Gastrocnemius medialis (tissue), 4 donors: ENCODE data around the gene DAGLA. TPM values are rescaled to one million over a fixed set of nuclear protein-coding genes. Genes with fewer than 3 reads are reported as not detected.

Source experiments
- ATAC-seq, 2 donors: fragments of 150-250 bp; one replicate each; pipeline ENCODE4 v1.9.1; 2016
- DNase-seq, 2 donors: peaks; one replicate each; pipeline ENCODE4 v3.0.0-alpha.2; 2019
- H3K27ac ChIP-seq, 4 donors: fragments of 200-600 bp; sonication (generic); 1 replicate in 1 of 4; 2 replicates in 3 of 4; pipeline ENCODE4 v1.5.1; 2016 to 2018; ENCODE audit warnings: mild to moderate bottlenecking in 2 of 4, moderate library complexity in 1 of 4
- H3K27me3 ChIP-seq, 3 donors: fragments of 200-600 bp; sonication (generic) in 2 of 3; 1 replicate in 1 of 3; 2 replicates in 2 of 3; pipeline versions ENCODE4 v1.5.1 to v1.6.0; 2016 to 2019; ENCODE audit warnings: mild to moderate bottlenecking in 1 of 3, moderate library complexity in 1 of 3
- H3K36me3 ChIP-seq, 2 donors: fragments of 200-600 bp; sonication (generic) in 1 of 2; one replicate each; pipeline ENCODE4 v1.5.1; 2017 to 2018
- H3K4me1 ChIP-seq, 2 donors: fragments of 200-600 bp; sonication (generic) in 1 of 2; one replicate each; pipeline ENCODE4 v1.5.1; 2016 to 2017; ENCODE audit warnings: mild to moderate bottlenecking in 2 of 2
- H3K4me3 ChIP-seq, 4 donors: fragments of 200-600 bp; sonication (generic) in 3 of 4; 1 replicate in 1 of 4; 2 replicates in 3 of 4; pipeline ENCODE4 v1.5.1; 2016 to 2019; ENCODE audit warnings: mild to moderate bottlenecking in 2 of 4
- H3K9me3 ChIP-seq, 3 donors: fragments of 200-600 bp; sonication (generic) in 2 of 3; 1 replicate in 1 of 3; 2 replicates in 2 of 3; pipeline ENCODE4 v1.5.1; 2016 to 2019
- CTCF ChIP-seq, 5 experiments: fragments of 450-650 bp in 3 of 5; fragments of 200-600 bp in 2 of 5; sonication (generic) in 2 of 5; IDR thresholded peaks in 4 of 5; conservative IDR thresholded peaks in 1 of 5; 1 replicate in 4 of 5; 2 replicates in 1 of 5; pipeline ENCODE4 v1.5.1; 2016 to 2019; ENCODE audit warnings: antibody characterized with exemption in 5 of 5, mild to moderate bottlenecking in 3 of 5, moderate library complexity in 3 of 5
- POLR2A ChIP-seq, 2 donors: fragments of 450-650 bp; IDR thresholded peaks; one replicate each; pipeline ENCODE4 v1.6.1; 2017; ENCODE audit warnings: antibody characterized with exemption in 2 of 2, mild to moderate bottlenecking in 2 of 2, moderate library complexity in 2 of 2
- in situ Hi-C, 4 donors: fragments of 200-750 bp; cut with MboI; loops; one replicate each; pipeline versions ENCODE4 v1.15.0 to v1.8.0; 2017; ENCODE audit warnings: low sequenced_read_pairs in 4 of 4
- intact Hi-C: fragments of 100-400 bp; cut with DNase I; formaldehyde crosslinking; loops from one replicate; pipeline ENCODE4 v1.15.1; 2023; ENCODE audit warnings: low total_unique reads
- total RNA-seq, 4 donors: library from RNA; depleted of rRNA; stranded (reverse); fragments of >200 nt; gene quantifications; one replicate each; pipeline versions ENCODE4 v1.1.0 to v1.2.3, GENCODE V29; 2016

The DAGLA gene
- total RNA-seq, 4 donors from 2014 or later, result 0.58 to 5.5 (median 2.9) TPM

DNA sequence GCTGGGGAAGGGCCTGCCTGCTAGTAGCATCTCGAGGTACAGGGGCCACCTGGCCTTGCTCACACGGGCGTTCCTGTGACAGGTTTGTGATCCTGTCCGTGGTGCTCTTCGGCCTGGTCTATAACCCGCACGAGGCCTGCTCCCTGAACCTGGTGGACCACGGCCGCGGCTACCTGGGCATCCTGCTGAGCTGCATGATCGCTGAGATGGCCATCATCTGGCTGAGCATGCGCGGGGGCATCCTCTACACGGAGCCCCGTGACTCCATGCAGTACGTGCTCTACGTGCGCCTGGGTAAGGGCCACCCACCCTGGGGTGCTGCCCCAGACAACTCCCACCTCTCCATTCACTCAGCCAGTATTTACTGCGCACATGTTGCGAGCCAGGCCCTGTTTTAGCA is 40.4 kb downstream of the DAGLA start:
- H3K27me3 ChIP-seq, result no peaks in the 10 kb centered on the region
- in situ Hi-C loops, result no loop called here
- no peak overlapping the region for H3K27ac ChIP-seq
- DNase-seq, result no peak
- TF ChIP-seq CTCF (IDR thresholded peaks at IDR 0.05 in 4 of 5, conservative IDR thresholded peaks at IDR 0.05 in 1 of 5) (no peak), POLR2A (IDR thresholded peaks at IDR 0.05) (no peak)
- no peak overlapping the region for H3K4me3 ChIP-seq
- no peaks in the 10 kb centered on the region for H3K36me3 ChIP-seq
- intact Hi-C loops, result no loop called here
- no peaks in the 10 kb centered on the region for H3K9me3 ChIP-seq
- peaks cover 5 to 10% of the 10 kb centered on the region in 2 donors for H3K4me1 ChIP-seq
- ATAC-seq, result no peak

- Histone ChIP-seq H3K36me3 (no peaks in the 10 kb centered on the region), H3K4me1 (no peaks in the 10 kb centered on the region), H3K4me3 (no peak overlapping the region), H3K27ac (no peak overlapping the region), H3K27me3 (no peaks in the 10 kb centered on the region), H3K9me3 (no peaks in the 10 kb centered on the region)
- intact Hi-C loops (no loop called here), in situ Hi-C loops (no loop called here)
- DNase-seq (no peak), ATAC-seq (no peak)
- TF ChIP-seq POLR2A (IDR thresholded peaks at IDR 0.05) (no peak), CTCF (IDR thresholded peaks at IDR 0.05 in 4 of 5, conservative IDR thresholded peaks at IDR 0.05 in 1 of 5) (no peak)
These were observed 44.2 kb downstream of the DAGLA start for GRCh38 chr11:61724437-61724836.

GRCh38 chr11:61725781-61726231 is 45.6 kb downstream of the DAGLA start:
- TF ChIP-seq CTCF (IDR thresholded peaks at IDR 0.05 in 4 of 5, conservative IDR thresholded peaks at IDR 0.05 in 1 of 5) (no peak), POLR2A (IDR thresholded peaks at IDR 0.05) (no peak)
- no peak for ATAC-seq
- DNase-seq, result no peak
- no peak overlapping the region for H3K4me3 ChIP-seq
- no peaks in the 10 kb centered on the region for H3K36me3 ChIP-seq
- in situ Hi-C loops (no loop called here), intact Hi-C loops (no loop called here)
- H3K27me3 ChIP-seq, result no peaks in the 10 kb centered on the region
- no peak overlapping the region for H3K27ac ChIP-seq
- no peaks in the 10 kb centered on the region for H3K9me3 ChIP-seq
- H3K4me1 ChIP-seq, result no peaks in the 10 kb centered on the region

GRCh38 chr11:61726775-61727174 is 46.6 kb downstream of the DAGLA start:
- no peaks in the 10 kb centered on the region for H3K36me3 ChIP-seq

More at GRCh38 chr11:61726775-61727174, 46.6 kb downstream of the DAGLA start:
- DNase-seq (no peak), ATAC-seq (no peak)
- Histone ChIP-seq H3K9me3 (no peaks in the 10 kb centered on the region), H3K4me1 (peaks cover under 1 to 1% of the 10 kb centered on the region in 2 donors), H3K27ac (no peak overlapping the region), H3K4me3 (no peak overlapping the region), H3K27me3 (no peaks in the 10 kb centered on the region)
- intact Hi-C loops, result no loop called here
- TF ChIP-seq CTCF (IDR thresholded peaks at IDR 0.05 in 4 of 5, conservative IDR thresholded peaks at IDR 0.05 in 1 of 5), result no peak
- TF ChIP-seq POLR2A (IDR thresholded peaks at IDR 0.05), result no peak
- in situ Hi-C loops, result no loop called here
